Measurements from ENCODE around the gene SPIRE2.

SPIRE2 gene

GRCh38 chr16:89893642-89894548, 65.6 kb downstream of the SPIRE2 start:
- no peak for DNase-seq (ENCODE audit: low spot score)
- TF ChIP-seq CTCF (IDR thresholded peaks at IDR 0.05; ENCODE audit: extremely low read depth, missing control alignments), result no peak

GRCh38 chr16:89895482-89896250, 67.4 kb downstream of the SPIRE2 start:
- DNase-seq (ENCODE audit: low spot score), result no peak
- no peak for TF ChIP-seq CTCF (IDR thresholded peaks at IDR 0.05; ENCODE audit: extremely low read depth, missing control alignments)

- DNase-seq (ENCODE audit: low spot score), result no peak
- TF ChIP-seq CTCF (IDR thresholded peaks at IDR 0.05; ENCODE audit: extremely low read depth, missing control alignments), result no peak
Measured at GRCh38 chr16:89897204-89897603, 68.9 kb downstream of the SPIRE2 start.

GRCh38 chr16:89898201-89898967, 70.1 kb downstream of the SPIRE2 start:
- DNase-seq (ENCODE audit: low spot score), result no peak
- no peak for TF ChIP-seq CTCF (IDR thresholded peaks at IDR 0.05; ENCODE audit: extremely low read depth, missing control alignments)

- TF ChIP-seq CTCF (IDR thresholded peaks at IDR 0.05; ENCODE audit: extremely low read depth, missing control alignments), result no peak
- DNase-seq (ENCODE audit: low spot score), result no peak
Measured at GRCh38 chr16:89899879-89900481, 71.7 kb downstream of the SPIRE2 start.

- no peak for TF ChIP-seq CTCF (IDR thresholded peaks at IDR 0.05; ENCODE audit: extremely low read depth, missing control alignments)
- DNase-seq (ENCODE audit: low spot score), result no peak
Measured at GRCh38 chr16:89900885-89901284, 72.6 kb downstream of the SPIRE2 start.
